Fibroblast of lung (primary cell): ENCODE data around the gene RABGAP1. TPM values are rescaled to one million over a fixed set of nuclear protein-coding genes. Genes with fewer than 3 reads are reported as not detected.

ENCODE experiments used
- DNase-seq, 2 donors: peaks; one replicate each; pipeline versions ENCODE4 v3.0.0 to v3.0.0-alpha.2; 2010; ENCODE audit warnings: low read depth in 2 of 2
- H2AFZ ChIP-seq: 2 replicates; pipeline ENCODE4 v1.5.1; 2012; ENCODE audit warnings: low read length, control low read depth, inconsistent platforms
- H3K27ac ChIP-seq: 2 replicates; pipeline ENCODE4 v1.5.1; 2011; ENCODE audit warnings: low read length, control low read depth; ENCODE audit not compliant: insufficient read depth
- H3K27me3 ChIP-seq: 2 replicates; pipeline ENCODE4 v1.5.1; 2011; ENCODE audit warnings: mild to moderate bottlenecking, low read length; ENCODE audit not compliant: control insufficient read depth, insufficient read depth
- H3K36me3 ChIP-seq: 2 replicates; pipeline ENCODE4 v1.5.1; 2011; ENCODE audit warnings: low read length; ENCODE audit not compliant: control insufficient read depth, insufficient read depth
- H3K4me1 ChIP-seq: 2 replicates; pipeline ENCODE4 v1.5.1; 2011; ENCODE audit warnings: low read length; ENCODE audit not compliant: control insufficient read depth, insufficient read depth; ENCODE audit errors: extremely low read depth
- H3K4me2 ChIP-seq: 2 replicates; pipeline ENCODE4 v1.5.1; 2011; ENCODE audit warnings: low read length, control low read depth; ENCODE audit not compliant: insufficient read depth; ENCODE audit errors: extremely low read depth
- H3K4me3 ChIP-seq, 4 experiments: fragments of 200-600 bp in 1 of 4; sonication (generic) in 1 of 4; replicated peaks in 1 of 4; 2 replicates each; pipeline ENCODE4 v1.5.1; 2011 to 2016; ENCODE audit warnings: low read length in 4 of 4, low read depth in 3 of 4, mild to moderate bottlenecking in 3 of 4, control low read depth in 2 of 4, inconsistent platforms in 1 of 4, mixed read lengths in 1 of 4; ENCODE audit not compliant: insufficient read depth in 1 of 4; ENCODE audit errors: control extremely low read depth in 1 of 4
- H3K79me2 ChIP-seq: 2 replicates; pipeline ENCODE4 v1.5.1; 2012; ENCODE audit warnings: mild to moderate bottlenecking, low read length, inconsistent platforms; ENCODE audit not compliant: control insufficient read depth, insufficient read depth
- H3K9ac ChIP-seq: 2 replicates; pipeline ENCODE4 v1.5.1; 2011; ENCODE audit warnings: mild to moderate bottlenecking, low read length, control low read depth; ENCODE audit not compliant: insufficient read depth
- H3K9me3 ChIP-seq: 2 replicates; pipeline ENCODE4 v1.5.1; 2012; ENCODE audit warnings: low read depth, low read length; ENCODE audit not compliant: control insufficient read depth, insufficient read depth
- H4K20me1 ChIP-seq: 2 replicates; pipeline ENCODE4 v1.5.1; 2011; ENCODE audit warnings: low read length; ENCODE audit not compliant: control insufficient read depth, insufficient read depth; ENCODE audit errors: extremely low read depth
- EZH2 ChIP-seq: IDR thresholded peaks from 2 replicates; pipeline ENCODE4 v1.5.1; 2012; ENCODE audit warnings: low read length, control low read depth, mild to moderate bottlenecking; ENCODE audit errors: missing control alignments
- polyA plus RNA-seq, 2 donors: library from polyadenylated mRNA; depleted of rRNA in 1 of 2; stranded (reverse) in 1 of 2; unstranded in 1 of 2; fragments of >200 nt; gene quantifications; 2 replicates each; pipeline ENCODE4 v1.2.1, GENCODE V29; 2011 to 2012; ENCODE audit warnings: missing spikeins in 1 of 2
- total RNA-seq: library from RNA; depleted of rRNA; stranded (reverse); fragments of >200 nt; gene quantifications from 2 replicates; pipeline ENCODE4 v1.2.1, GENCODE V29; 2014
- TF ChIP-seq, protein P1 (sequence below), 2 donors: IDR thresholded peaks in 1 of 2; conservative IDR thresholded peaks in 1 of 2; 1 replicate in 1 of 2; 2 replicates in 1 of 2; pipeline ENCODE4 v1.5.1; 2011 to 2012; ENCODE audit warnings: low read length in 2 of 2, control low read depth in 1 of 2, inconsistent platforms in 1 of 2, low read depth in 1 of 2, mild to moderate bottlenecking in 1 of 2

Gene RABGAP1
- total and polyA plus RNA-seq, 2 donors (not counting 1 experiment from before 2014, with no cell fraction given), result 47.6 to 58.6 TPM

GRCh38 chr9:123090956-123091355, 150.1 kb downstream of the RABGAP1 start:
- Histone ChIP-seq H3K79me2 (no peaks in the 10 kb centered on the region), H3K27me3 (no peaks in the 10 kb centered on the region), H4K20me1 (no peaks in the 10 kb centered on the region), H3K36me3 (peaks cover 4% of the 10 kb centered on the region), H3K4me3 (no peak overlapping the region), H3K9me3 (no peaks in the 10 kb centered on the region), H2AFZ (no peak overlapping the region), H3K9ac (no peak overlapping the region), H3K27ac (no peak overlapping the region), H3K4me2 (no peak overlapping the region), H3K4me1 (no peaks in the 10 kb centered on the region)
- no peak for DNase-seq
- TF ChIP-seq EZH2, result no peak
- TF ChIP-seq, protein P1, sequence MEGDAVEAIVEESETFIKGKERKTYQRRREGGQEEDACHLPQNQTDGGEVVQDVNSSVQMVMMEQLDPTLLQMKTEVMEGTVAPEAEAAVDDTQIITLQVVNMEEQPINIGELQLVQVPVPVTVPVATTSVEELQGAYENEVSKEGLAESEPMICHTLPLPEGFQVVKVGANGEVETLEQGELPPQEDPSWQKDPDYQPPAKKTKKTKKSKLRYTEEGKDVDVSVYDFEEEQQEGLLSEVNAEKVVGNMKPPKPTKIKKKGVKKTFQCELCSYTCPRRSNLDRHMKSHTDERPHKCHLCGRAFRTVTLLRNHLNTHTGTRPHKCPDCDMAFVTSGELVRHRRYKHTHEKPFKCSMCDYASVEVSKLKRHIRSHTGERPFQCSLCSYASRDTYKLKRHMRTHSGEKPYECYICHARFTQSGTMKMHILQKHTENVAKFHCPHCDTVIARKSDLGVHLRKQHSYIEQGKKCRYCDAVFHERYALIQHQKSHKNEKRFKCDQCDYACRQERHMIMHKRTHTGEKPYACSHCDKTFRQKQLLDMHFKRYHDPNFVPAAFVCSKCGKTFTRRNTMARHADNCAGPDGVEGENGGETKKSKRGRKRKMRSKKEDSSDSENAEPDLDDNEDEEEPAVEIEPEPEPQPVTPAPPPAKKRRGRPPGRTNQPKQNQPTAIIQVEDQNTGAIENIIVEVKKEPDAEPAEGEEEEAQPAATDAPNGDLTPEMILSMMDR (conservative IDR thresholded peaks at IDR 0.05 in 1 of 2, IDR thresholded peaks at IDR 0.05 in 1 of 2; ENCODE audit: low read depth in 1 of 2, low read length in 2 of 2), result no peak

DNA sequence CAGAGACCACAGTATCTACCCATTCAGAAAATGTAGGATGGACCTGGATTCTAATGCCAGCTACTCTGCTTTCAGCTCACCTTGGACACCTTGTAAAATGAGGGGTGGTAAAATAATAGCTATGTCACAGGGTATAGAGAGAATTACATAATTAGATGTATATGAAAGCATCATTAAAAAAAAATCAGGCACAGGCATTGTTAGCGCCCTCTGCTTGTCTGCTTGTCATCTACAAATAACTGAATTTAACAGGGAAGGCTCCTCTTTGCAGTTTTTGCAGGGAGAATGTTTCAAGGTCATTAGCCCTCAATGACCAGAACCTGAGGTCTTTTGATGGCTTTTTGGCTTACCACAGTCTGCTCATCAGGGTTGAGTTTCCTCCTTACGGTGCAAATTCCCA, 150.6 kb downstream of the RABGAP1 start:
- Histone ChIP-seq H3K9me3 (no peaks in the 10 kb centered on the region), H3K4me2 (no peak overlapping the region), H3K36me3 (peaks cover 5% of the 10 kb centered on the region), H3K4me3 (no peak overlapping the region), H4K20me1 (no peaks in the 10 kb centered on the region), H3K27ac (no peak overlapping the region), H2AFZ (no peak overlapping the region), H3K4me1 (no peaks in the 10 kb centered on the region), H3K79me2 (no peaks in the 10 kb centered on the region), H3K27me3 (no peaks in the 10 kb centered on the region), H3K9ac (no peak overlapping the region)
- DNase-seq, result no peak
- TF ChIP-seq, protein P1 (conservative IDR thresholded peaks at IDR 0.05 in 1 of 2, IDR thresholded peaks at IDR 0.05 in 1 of 2; ENCODE audit: low read depth in 1 of 2, low read length in 2 of 2), result peak in 1 of 2 donors; percentile 26
- TF ChIP-seq EZH2, result no peak

GRCh38 chr9:123093141-123093540, 152.3 kb downstream of the RABGAP1 start:
- H3K4me2 ChIP-seq, result no peak overlapping the region
- H3K79me2 ChIP-seq, result no peaks in the 10 kb centered on the region
- DNase-seq, result no peak
- no peak overlapping the region for H3K9ac ChIP-seq
- no peak overlapping the region for H3K27ac ChIP-seq
- no peaks in the 10 kb centered on the region for H4K20me1 ChIP-seq
- no peaks in the 10 kb centered on the region for H3K27me3 ChIP-seq
- H3K4me3 ChIP-seq, result no peak overlapping the region
- TF ChIP-seq EZH2, result no peak
- TF ChIP-seq, protein P1 (conservative IDR thresholded peaks at IDR 0.05 in 1 of 2, IDR thresholded peaks at IDR 0.05 in 1 of 2; ENCODE audit: low read depth in 1 of 2, low read length in 2 of 2), result no peak
- no peaks in the 10 kb centered on the region for H3K4me1 ChIP-seq
- H3K36me3 ChIP-seq, result peaks cover 7% of the 10 kb centered on the region
- H2AFZ ChIP-seq, result no peak overlapping the region
- no peaks in the 10 kb centered on the region for H3K9me3 ChIP-seq
